Natural killer cell (primary cell): ENCODE data around the gene ASPHD1. TPM values are rescaled to one million over a fixed set of nuclear protein-coding genes. Genes with fewer than 3 reads are reported as not detected.

Experiments used
- ATAC-seq, 3 donors: fragments of 150-1000 bp in 2 of 3; fragments of 200-7000 bp in 1 of 3; cut with Tn5 transposase; 1 replicate in 1 of 3; 2 replicates in 2 of 3; pipeline ENCODE4 v1.10.0; 2021; ENCODE audit warnings: mild to moderate bottlenecking in 2 of 3, moderate library complexity in 2 of 3
- DNase-seq, 2 donors: peaks; one replicate each; pipeline versions ENCODE4 v3.0.0 to v3.0.0-alpha.2; 2013 to 2021; ENCODE audit warnings: mixed read lengths in 1 of 2
- H3K27ac ChIP-seq: one replicate; pipeline ENCODE4 v1.5.1; 2013; ENCODE audit warnings: mild to moderate bottlenecking, low read length
- H3K27me3 ChIP-seq: one replicate; pipeline ENCODE4 v1.6.1; 2013; ENCODE audit warnings: low read length; ENCODE audit not compliant: control insufficient read depth, insufficient read depth
- H3K36me3 ChIP-seq: one replicate; pipeline ENCODE4 v1.6.1; 2013; ENCODE audit warnings: low read length; ENCODE audit not compliant: control insufficient read depth, insufficient read depth
- H3K4me1 ChIP-seq: one replicate; pipeline ENCODE4 v1.6.1; 2013; ENCODE audit warnings: low read length; ENCODE audit not compliant: control insufficient read depth, insufficient read depth
- H3K4me3 ChIP-seq: one replicate; pipeline ENCODE4 v1.5.1; 2013; ENCODE audit warnings: low read length
- H3K9me3 ChIP-seq: one replicate; pipeline ENCODE4 v1.6.1; 2013; ENCODE audit warnings: low read length; ENCODE audit not compliant: control insufficient read depth, insufficient read depth
- H3K27ac Mint-ChIP-seq, 2 donors: one replicate each; pipeline ENCODE4 v1.8.0; 2022; ENCODE audit warnings: mild to moderate bottlenecking in 2 of 2, mixed read lengths in 2 of 2, moderate library complexity in 1 of 2
- H3K27me3 Mint-ChIP-seq, 2 donors: one replicate each; pipeline ENCODE4 v1.8.0; 2022; ENCODE audit warnings: low read depth in 2 of 2, mixed read lengths in 2 of 2
- H3K36me3 Mint-ChIP-seq: one replicate; pipeline ENCODE4 v1.8.0; 2022; ENCODE audit warnings: mixed read lengths
- H3K4me1 Mint-ChIP-seq, 2 donors: one replicate each; pipeline ENCODE4 v1.8.0; 2022; ENCODE audit warnings: mixed read lengths in 2 of 2
- H3K4me3 Mint-ChIP-seq: one replicate; pipeline ENCODE4 v1.8.0; 2022; ENCODE audit warnings: mild to moderate bottlenecking, moderate library complexity, mixed read lengths
- H3K9me3 Mint-ChIP-seq, 2 donors: one replicate each; pipeline ENCODE4 v1.8.0; 2022; ENCODE audit warnings: mixed read lengths in 2 of 2
- CTCF ChIP-seq: fragments of 200-600 bp; IDR thresholded peaks from one replicate; pipeline ENCODE4 v1.8.0; 2022; ENCODE audit warnings: antibody characterized with exemption
- WGBS: methylation state at CpG from one replicate; pipeline ENCODE4 v1.1.7; 2013; ENCODE audit warnings: missing lambda C conversion rate; ENCODE audit not compliant: insufficient coverage; 5-methylcytosine and 5-hydroxymethylcytosine counted together
- intact Hi-C: fragments of 100-400 bp; cut with micrococcal nuclease; formaldehyde crosslinking; loops from one replicate; pipeline ENCODE4 v1.14.2; 2022
- total RNA-seq, 4 donors: library from RNA; stranded (reverse); fragments of 120-200 nt in 1 of 4; gene quantifications; one replicate each; pipeline versions ENCODE4 v1.2.3 to v1.2.4, GENCODE V29; 2013 to 2022

The ASPHD1 gene
- total RNA-seq, 3 donors from 2014 or later (not counting 1 experiment from before 2014, with no cell fraction given) = not detected

DNA sequence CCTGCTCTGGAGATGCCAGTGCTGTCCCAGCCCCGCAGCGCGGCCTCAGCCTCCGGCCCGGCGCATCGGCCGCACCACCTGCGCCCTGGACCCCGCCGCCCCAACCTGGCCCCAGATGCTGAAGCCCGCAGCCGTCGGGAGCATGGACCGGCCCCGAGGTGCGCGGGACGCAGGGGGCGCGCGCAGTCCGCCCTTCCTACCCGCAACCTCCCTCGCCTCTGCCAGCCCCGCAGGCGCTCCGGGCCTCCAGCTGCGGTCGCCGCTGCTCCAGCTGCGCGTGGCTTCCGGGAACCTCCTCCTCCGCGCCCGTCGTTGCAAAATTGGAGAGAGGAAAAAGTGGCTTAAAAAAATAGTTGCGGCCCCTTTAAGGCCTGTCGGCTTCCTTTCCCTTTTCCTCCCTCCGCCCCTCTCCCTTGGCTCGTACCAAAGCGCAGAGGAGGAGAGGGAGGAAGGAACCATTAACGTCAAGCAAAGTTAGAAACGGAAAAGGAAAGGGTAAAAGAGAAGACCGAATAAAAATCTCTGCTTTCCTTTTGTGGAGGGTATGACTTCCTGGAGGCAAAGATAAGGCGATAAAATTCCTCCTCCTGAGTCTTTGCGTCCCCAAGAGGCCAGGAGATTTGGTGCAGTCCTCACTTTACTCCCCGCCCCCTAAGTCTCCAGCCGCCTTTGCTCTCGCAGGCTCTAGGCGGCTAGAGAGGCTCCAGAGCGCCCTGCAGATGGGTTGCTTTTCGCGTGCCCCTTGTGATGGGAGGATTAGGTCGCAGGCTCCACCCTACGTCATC, 37.2 kb upstream of the ASPHD1 start, which contains the start of gene CDIPT:
TSS of gene CDIPT (minus strand) at position 343 of the 785 bp plus-strand sequence. CDS start 369 bp downstream, outside the sequence.
- H3K27ac Mint-ChIP-seq = peak within 1 kb of the TSS; percentile 95 to 99
- H3K4me1 ChIP-seq = peaks cover 26% of the 10 kb centered on the region
- no peaks in the 10 kb centered on the region for H3K9me3 ChIP-seq
- peak within 1 kb of the TSS; percentile 91 for H3K4me3 Mint-ChIP-seq
- H3K27me3 ChIP-seq = no peaks in the 10 kb centered on the region
- TF ChIP-seq CTCF = peak; percentile 51
- H3K4me3 ChIP-seq = peak within 1 kb of the TSS; percentile 72
- no peaks in the 10 kb centered on the region for H3K9me3 Mint-ChIP-seq
- H3K27me3 Mint-ChIP-seq = peaks cover 0 to 4% of the 10 kb centered on the region in 2 donors
- WGBS = under 1% methylated on average over 45 of the region's 57 CpGs
- H3K36me3 Mint-ChIP-seq = no peaks in the 10 kb centered on the region
- ATAC-seq (peak; percentile 97 to 99 (median 97)), DNase-seq (peak; percentile 88 to 98)
- peak within 1 kb of the TSS; percentile 88 for H3K27ac ChIP-seq
- intact Hi-C loops = loop anchor here (1.0 to 5.0 kb wide), 4 partner anchors 46 to 161 kb away; partner anchors contain the start of genes INO80E and PAGR1
- peaks cover 18 to 29% of the 10 kb centered on the region in 2 donors for H3K4me1 Mint-ChIP-seq
- peaks cover 23% of the 10 kb centered on the region for H3K36me3 ChIP-seq

GRCh38 chr16:29863669-29863984, 36.7 kb upstream of the ASPHD1 start:
- intact Hi-C loops = loop anchor here (1.0 to 5.0 kb wide), 4 partner anchors 46 to 161 kb away; partner anchors contain the start of genes INO80E and PAGR1
- H3K9me3 ChIP-seq = no peaks in the 10 kb centered on the region
- WGBS = 41% methylated on average over 16 of the region's 16 CpGs
- Mint-ChIP-seq H3K4me3 (peak overlapping the region; percentile 91), H3K27ac (peak overlapping the region; percentile 95 to 99), H3K27me3 (peaks cover 0 to 4% of the 10 kb centered on the region in 2 donors), H3K9me3 (no peaks in the 10 kb centered on the region), H3K4me1 (peaks cover 18 to 29% of the 10 kb centered on the region in 2 donors), H3K36me3 (no peaks in the 10 kb centered on the region)
- DNase-seq (no peak), ATAC-seq (no peak)
- H3K36me3 ChIP-seq = peaks cover 19% of the 10 kb centered on the region
- peak overlapping the region; percentile 88 for H3K27ac ChIP-seq
- H3K27me3 ChIP-seq = no peaks in the 10 kb centered on the region
- H3K4me1 ChIP-seq = peaks cover 26% of the 10 kb centered on the region
- no peak for TF ChIP-seq CTCF
- no peak overlapping the region for H3K4me3 ChIP-seq

DNA sequence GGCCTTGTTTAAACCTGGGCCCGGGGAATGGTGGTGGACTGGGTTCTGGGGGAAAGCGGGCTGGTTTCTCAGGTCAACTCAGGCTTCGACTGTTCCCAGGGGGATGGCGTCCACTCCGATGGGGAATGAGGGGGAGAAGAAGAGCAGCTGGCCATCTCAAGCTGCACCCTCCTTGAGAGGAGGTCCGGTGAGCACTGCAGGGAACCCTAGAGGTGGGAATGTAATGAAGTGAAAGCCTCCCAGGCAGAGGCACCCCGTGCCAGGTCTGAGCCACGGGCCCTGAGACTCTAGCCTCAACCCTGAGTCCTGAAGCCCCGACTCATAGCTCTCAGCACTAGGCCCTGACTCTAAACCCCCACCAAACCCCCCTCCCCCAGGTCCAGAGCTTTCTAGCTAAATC, 36.1 kb upstream of the ASPHD1 start:
- H3K27ac Mint-ChIP-seq = no peak overlapping the region
- H3K27me3 ChIP-seq = no peaks in the 10 kb centered on the region
- H3K4me1 Mint-ChIP-seq = peaks cover 18 to 29% of the 10 kb centered on the region in 2 donors
- H3K4me1 ChIP-seq = peaks cover 26% of the 10 kb centered on the region
- H3K27ac ChIP-seq = no peak overlapping the region
- no peak overlapping the region for H3K4me3 ChIP-seq
- ATAC-seq (no peak), DNase-seq (no peak)
- peaks cover 0 to 4% of the 10 kb centered on the region in 2 donors for H3K27me3 Mint-ChIP-seq
- H3K9me3 Mint-ChIP-seq = no peaks in the 10 kb centered on the region
- TF ChIP-seq CTCF = no peak
- H3K36me3 ChIP-seq = peaks cover 13% of the 10 kb centered on the region
- 86% methylated on average over 9 of the region's 9 CpGs for WGBS
- no peak overlapping the region for H3K4me3 Mint-ChIP-seq
- H3K9me3 ChIP-seq = no peaks in the 10 kb centered on the region
- no peaks in the 10 kb centered on the region for H3K36me3 Mint-ChIP-seq
- intact Hi-C loops = loop anchor here (5.0 kb wide), 2 partner anchors 47 to 162 kb away; partner anchors contain the start of gene PAGR1
